B cell (primary cell): ENCODE results near the gene SCRN1. TPM values are rescaled to one million over a fixed set of nuclear protein-coding genes. Genes with fewer than 3 reads are reported as not detected.

Experiments used
- ATAC-seq: fragments of 200-7000 bp; cut with Tn5 transposase; one replicate; pipeline ENCODE4 v1.10.0; 2021; ENCODE audit warnings: low read depth, mild to moderate bottlenecking, moderate number of reproducible peaks, moderate library complexity
- CTCF ChIA-PET: fragments of 350-600 bp; sonication (Branson Sonifier 250); formaldehyde crosslinking; loops from one replicate; lab custom pipeline; 2021; ENCODE audit warnings: antibody characterized with exemption, inconsistent platforms; lab: Charles Lee
- POLR2A ChIA-PET: fragments of 350-600 bp; sonication (Branson Sonifier 250); formaldehyde crosslinking; loops from one replicate; lab custom pipeline; 2021; ENCODE audit warnings: antibody characterized with exemption; lab: Charles Lee
- DNase-seq: peaks from one replicate; pipeline ENCODE4 v3.0.0; 2013
- H2AFZ ChIP-seq: 2 replicates; pipeline ENCODE4 v1.6.1; 2012; ENCODE audit warnings: mild to moderate bottlenecking, low read depth, low read length; ENCODE audit not compliant: insufficient read depth, poor library complexity, severe bottlenecking
- H3K27ac ChIP-seq, 2 donors: 1 replicate in 1 of 2; 2 replicates in 1 of 2; pipeline ENCODE4 v1.5.1; 2012 to 2013; ENCODE audit warnings: low read length in 2 of 2, mild to moderate bottlenecking in 2 of 2, moderate library complexity in 1 of 2
- H3K27me3 ChIP-seq, 4 experiments: fragments of 200-600 bp in 1 of 4; sonication (generic) in 1 of 4; replicated peaks in 1 of 4; 1 replicate in 2 of 4; 2 replicates in 2 of 4; pipeline versions ENCODE4 v1.6.1 to v1.7.0; 2013 to 2016; ENCODE audit warnings: low read length in 3 of 4, mild to moderate bottlenecking in 2 of 4, mixed read lengths in 1 of 4, moderate library complexity in 1 of 4; ENCODE audit not compliant: insufficient read depth in 4 of 4, control insufficient read depth in 3 of 4; ENCODE audit errors: control extremely low read depth in 1 of 4
- H3K36me3 ChIP-seq, 2 experiments: replicated peaks in 1 of 2; 1 replicate in 1 of 2; 2 replicates in 1 of 2; pipeline versions ENCODE4 v1.6.1 to v1.7.1; 2013; ENCODE audit warnings: low read length in 1 of 2; ENCODE audit not compliant: insufficient read depth in 2 of 2, control insufficient read depth in 1 of 2; ENCODE audit errors: control extremely low read depth in 1 of 2, extremely low read depth in 1 of 2
- H3K4me1 ChIP-seq, 2 donors: fragments of 200-600 bp in 1 of 2; sonication (generic) in 1 of 2; 1 replicate in 1 of 2; 2 replicates in 1 of 2; pipeline versions ENCODE4 v1.5.1 to v1.6.1; 2013 to 2017; ENCODE audit warnings: low read length in 2 of 2; ENCODE audit not compliant: control insufficient read depth in 2 of 2, insufficient read depth in 2 of 2
- H3K4me2 ChIP-seq: replicated peaks from 2 replicates; pipeline ENCODE3; 2012; ENCODE audit warnings: mild to moderate bottlenecking, low read depth, low read length; ENCODE audit not compliant: poor library complexity, severe bottlenecking
- H3K4me3 ChIP-seq, 5 experiments: fragments of 200-600 bp in 1 of 5; sonication (generic) in 1 of 5; 1 replicate in 3 of 5; 2 replicates in 2 of 5; pipeline versions ENCODE4 v1.5.1 to v1.7.0; 2011 to 2016; ENCODE audit warnings: low read length in 4 of 5, mild to moderate bottlenecking in 4 of 5, low read depth in 2 of 5, control low read depth in 1 of 5, moderate library complexity in 1 of 5; ENCODE audit not compliant: insufficient read depth in 1 of 5; ENCODE audit errors: control extremely low read depth in 1 of 5, extremely low read depth in 1 of 5
- H3K79me2 ChIP-seq: fragments of 200-600 bp; sonication (generic); one replicate; pipeline ENCODE4 v1.6.0; 2016; ENCODE audit warnings: low read length; ENCODE audit not compliant: control insufficient read depth, insufficient read depth
- H3K9ac ChIP-seq: fragments of 200-600 bp; sonication (generic); 2 replicates; pipeline ENCODE4 v1.6.1; 2017; ENCODE audit warnings: mild to moderate bottlenecking, low read length, moderate library complexity
- H3K9me3 ChIP-seq, 3 donors: one replicate each; pipeline versions ENCODE4 v1.6.1 to v1.7.1; 2013; ENCODE audit warnings: low read length in 2 of 3; ENCODE audit not compliant: control insufficient read depth in 2 of 3, insufficient read depth in 1 of 3; ENCODE audit errors: control extremely low read depth in 1 of 3
- H4K20me1 ChIP-seq: 2 replicates; pipeline ENCODE4 v1.6.0; 2012; ENCODE audit warnings: mild to moderate bottlenecking, low read length; ENCODE audit not compliant: insufficient read depth, control insufficient read depth, poor library complexity, severe bottlenecking
- H3K27ac Mint-ChIP-seq: one replicate; pipeline ENCODE4 v1.8.0; 2021; ENCODE audit warnings: mixed read lengths
- H3K27me3 Mint-ChIP-seq: one replicate; pipeline ENCODE4 v1.8.0; 2021; ENCODE audit warnings: mixed read lengths
- H3K4me1 Mint-ChIP-seq: one replicate; pipeline ENCODE4 v1.8.0; 2021; ENCODE audit warnings: mixed read lengths
- H3K4me3 Mint-ChIP-seq: one replicate; pipeline ENCODE4 v1.8.0; 2021; ENCODE audit warnings: mixed read lengths
- H3K9me3 Mint-ChIP-seq: one replicate; pipeline ENCODE4 v1.8.0; 2022; ENCODE audit warnings: mixed read lengths; ENCODE audit not compliant: insufficient read depth
- EZH2 ChIP-seq: IDR thresholded peaks from 2 replicates; pipeline ENCODE4 v1.6.1; 2012; ENCODE audit warnings: borderline replicate concordance, low read depth, mild to moderate bottlenecking, moderate library complexity, low read length; ENCODE audit not compliant: insufficient read depth, poor library complexity, severe bottlenecking
- WGBS: methylation state at CpG from one replicate; pipeline ENCODE4 v1.1.5; 2013; ENCODE audit warnings: missing lambda C conversion rate; ENCODE audit not compliant: insufficient coverage; 5-methylcytosine and 5-hydroxymethylcytosine counted together
- intact Hi-C: fragments of 100-400 bp; cut with micrococcal nuclease; formaldehyde crosslinking; loops from one replicate; pipeline ENCODE4 v1.10.0; 2022
- polyA plus RNA-seq: library from polyadenylated mRNA; depleted of rRNA; stranded (reverse); fragments of >200 nt; gene quantifications from 2 replicates; pipeline ENCODE4 v1.2.3, GENCODE V29; 2012
- total RNA-seq, 2 donors: library from RNA; stranded (reverse); fragments of 120-200 nt in 1 of 2; gene quantifications; 1 replicate in 1 of 2; 2 replicates in 1 of 2; pipeline versions ENCODE4 v1.2.3 to v1.2.4, GENCODE V29; 2013 to 2022
- TF ChIP-seq, protein P1 (sequence below): fragments of 200-600 bp; IDR thresholded peaks from one replicate; pipeline ENCODE4 v1.8.0; 2022; ENCODE audit warnings: antibody characterized with exemption, mild to moderate bottlenecking

The SCRN1 gene
- total and polyA plus RNA-seq, 2 donors (not counting 1 experiment from before 2014, with no cell fraction given): 16.6 to 66.6 TPM

DNA sequence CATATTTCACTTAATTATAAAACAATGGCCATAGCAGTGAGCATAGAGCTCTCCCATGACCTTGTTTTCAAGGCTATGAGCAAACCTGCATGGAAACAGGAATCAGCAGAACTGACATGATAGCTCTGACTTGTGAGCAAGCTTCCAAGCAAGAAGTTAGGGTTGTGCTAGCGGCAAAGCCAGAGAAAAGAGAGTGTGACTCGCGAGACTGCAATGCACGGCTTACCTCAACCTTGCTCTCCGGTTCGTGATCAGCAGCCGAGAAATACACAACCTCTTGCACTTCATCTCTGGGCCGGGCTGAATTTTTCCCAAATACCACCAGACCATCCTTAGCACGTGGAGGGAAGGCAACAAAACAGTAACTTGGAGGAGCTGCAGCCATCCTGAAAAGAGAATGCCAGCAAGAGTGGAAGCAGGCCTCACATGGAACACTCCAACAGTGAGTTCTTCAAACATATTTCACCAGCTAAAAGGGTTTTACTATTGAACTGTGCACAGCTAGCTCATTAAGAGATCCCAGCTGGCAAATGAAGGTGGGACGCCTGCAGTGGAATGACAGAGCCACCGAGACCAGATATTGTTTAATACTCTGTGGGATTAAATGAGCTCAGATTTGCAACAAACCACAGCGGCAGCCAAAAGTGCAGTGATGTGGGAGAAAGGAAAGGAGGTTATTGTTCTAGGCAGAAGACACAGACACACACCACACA lies 20.8 kb downstream of the SCRN1 start:
- WGBS: 98% methylated on average over 10 of the region's 12 CpGs
- DNase-seq (no peak), ATAC-seq (no peak)
- no peak overlapping the region for H3K4me2 ChIP-seq
- no peaks in the 10 kb centered on the region for H3K9me3 ChIP-seq
- H3K27me3 ChIP-seq: no peaks in the 10 kb centered on the region
- H3K79me2 ChIP-seq: peaks cover 28% of the 10 kb centered on the region
- Mint-ChIP-seq H3K4me1 (peaks cover 25% of the 10 kb centered on the region), H3K27me3 (no peaks in the 10 kb centered on the region), H3K9me3 (no peaks in the 10 kb centered on the region), H3K4me3 (no peak overlapping the region), H3K27ac (no peak overlapping the region)
- ChIA-PET CTCF (interaction anchor here (1.1 to 1.7 kb wide), 2 partner anchors 13 to 93 kb away, joined by 3 to 7 read pairs; no protein-coding TSS in a partner anchor), POLR2A (no interaction called here)
- H2AFZ ChIP-seq: no peak overlapping the region
- no peak overlapping the region for H3K4me3 ChIP-seq
- intact Hi-C loops: no loop called here
- peaks cover 3 to 12% of the 10 kb centered on the region in 2 experiments for H3K36me3 ChIP-seq
- H3K4me1 ChIP-seq: no peaks in the 10 kb centered on the region
- H3K27ac ChIP-seq: no peak overlapping the region
- no peak overlapping the region for H3K9ac ChIP-seq
- H4K20me1 ChIP-seq: peaks cover 41% of the 10 kb centered on the region
- no peak for TF ChIP-seq EZH2

DNA sequence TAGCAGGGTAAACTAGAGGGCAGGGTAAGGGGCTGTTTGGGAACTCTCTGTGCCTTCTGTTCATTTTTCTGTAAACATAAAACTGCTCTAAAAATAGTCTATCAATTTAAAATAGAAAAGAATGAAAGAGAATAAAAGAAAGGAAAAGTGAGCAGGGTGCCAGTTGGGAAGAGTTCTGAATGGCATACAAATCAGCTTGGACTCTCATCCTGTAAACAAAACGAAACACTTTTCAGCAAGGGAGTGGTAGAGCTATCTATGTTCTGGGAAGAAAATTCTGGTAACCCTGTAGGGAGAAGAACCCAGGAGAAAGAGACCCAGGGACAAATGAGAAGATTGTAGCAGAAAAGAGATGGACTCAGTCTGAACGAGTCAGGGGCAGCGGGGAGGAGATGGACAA lies 24.6 kb downstream of the SCRN1 start:
- peaks cover 3 to 17% of the 10 kb centered on the region in 2 experiments for H3K36me3 ChIP-seq
- H3K27me3 ChIP-seq: no peaks in the 10 kb centered on the region
- H4K20me1 ChIP-seq: peaks cover 11% of the 10 kb centered on the region
- TF ChIP-seq, protein P1, sequence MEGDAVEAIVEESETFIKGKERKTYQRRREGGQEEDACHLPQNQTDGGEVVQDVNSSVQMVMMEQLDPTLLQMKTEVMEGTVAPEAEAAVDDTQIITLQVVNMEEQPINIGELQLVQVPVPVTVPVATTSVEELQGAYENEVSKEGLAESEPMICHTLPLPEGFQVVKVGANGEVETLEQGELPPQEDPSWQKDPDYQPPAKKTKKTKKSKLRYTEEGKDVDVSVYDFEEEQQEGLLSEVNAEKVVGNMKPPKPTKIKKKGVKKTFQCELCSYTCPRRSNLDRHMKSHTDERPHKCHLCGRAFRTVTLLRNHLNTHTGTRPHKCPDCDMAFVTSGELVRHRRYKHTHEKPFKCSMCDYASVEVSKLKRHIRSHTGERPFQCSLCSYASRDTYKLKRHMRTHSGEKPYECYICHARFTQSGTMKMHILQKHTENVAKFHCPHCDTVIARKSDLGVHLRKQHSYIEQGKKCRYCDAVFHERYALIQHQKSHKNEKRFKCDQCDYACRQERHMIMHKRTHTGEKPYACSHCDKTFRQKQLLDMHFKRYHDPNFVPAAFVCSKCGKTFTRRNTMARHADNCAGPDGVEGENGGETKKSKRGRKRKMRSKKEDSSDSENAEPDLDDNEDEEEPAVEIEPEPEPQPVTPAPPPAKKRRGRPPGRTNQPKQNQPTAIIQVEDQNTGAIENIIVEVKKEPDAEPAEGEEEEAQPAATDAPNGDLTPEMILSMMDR: no peak
- no peak for TF ChIP-seq EZH2
- no peaks in the 10 kb centered on the region for H3K9me3 ChIP-seq
- ATAC-seq: no peak
- no peak overlapping the region for H3K4me3 ChIP-seq
- H3K4me3 Mint-ChIP-seq: no peak overlapping the region
- intact Hi-C loops: no loop called here
- H3K9ac ChIP-seq: no peak overlapping the region
- H3K4me1 Mint-ChIP-seq: peaks cover 6% of the 10 kb centered on the region
- no peak overlapping the region for H3K27ac Mint-ChIP-seq
- H2AFZ ChIP-seq: no peak overlapping the region
- no peaks in the 10 kb centered on the region for H3K9me3 Mint-ChIP-seq
- H3K79me2 ChIP-seq: peaks cover 10% of the 10 kb centered on the region
- ChIA-PET CTCF (no interaction called here), POLR2A (no interaction called here)
- no peaks in the 10 kb centered on the region for H3K27me3 Mint-ChIP-seq
- no peak for DNase-seq
- no peak overlapping the region for H3K27ac ChIP-seq
- WGBS: 96% methylated on average over 3 of the region's 3 CpGs
- no peak overlapping the region for H3K4me2 ChIP-seq
- no peaks in the 10 kb centered on the region for H3K4me1 ChIP-seq
